Endothelial cell of umbilical vein (primary cell): ENCODE measurements around the gene PRDM8.

Source experiments
- CTCF ChIP-seq, 2 donors: IDR thresholded peaks; 1 replicate in 1 of 2; 2 replicates in 1 of 2; pipeline ENCODE4 v1.5.1; 2011; ENCODE audit warnings: low read length in 2 of 2, mild to moderate bottlenecking in 2 of 2, moderate library complexity in 2 of 2, control low read depth in 1 of 2, inconsistent platforms in 1 of 2, low read depth in 1 of 2; ENCODE audit not compliant: insufficient read depth in 1 of 2; ENCODE audit errors: extremely low read depth in 1 of 2
- EZH2 ChIP-seq: IDR thresholded peaks from 2 replicates; pipeline ENCODE4 v1.6.1; 2012; ENCODE audit warnings: borderline replicate concordance, low read depth, mild to moderate bottlenecking, moderate library complexity, low read length, inconsistent platforms; ENCODE audit not compliant: severe bottlenecking
- GATA2 ChIP-seq: IDR thresholded peaks from 2 replicates; pipeline ENCODE4 v1.7.0; 2011; ENCODE audit warnings: low read depth, mild to moderate bottlenecking, moderate library complexity, mixed read lengths, low read length; ENCODE audit not compliant: insufficient read length, insufficient read depth
- MYC ChIP-seq: IDR thresholded peaks from one replicate; pipeline ENCODE4 v1.6.1; 2011; ENCODE audit warnings: mild to moderate bottlenecking, low read depth, low read length
- POLR2A ChIP-seq: IDR thresholded peaks from 2 replicates; pipeline ENCODE4 v1.6.1; 2012; ENCODE audit warnings: low read depth, mild to moderate bottlenecking, control low read depth, low read length
- POLR2AphosphoS5 ChIP-seq: IDR thresholded peaks from 2 replicates; pipeline ENCODE4 v1.6.1; 2012; ENCODE audit warnings: low read depth, mild to moderate bottlenecking, control low read depth, low read length, moderate library complexity; ENCODE audit not compliant: insufficient read depth
- TF ChIP-seq, protein P1 (sequence below): IDR thresholded peaks from 2 replicates; pipeline ENCODE4 v1.6.1; 2011; ENCODE audit not compliant: insufficient read depth, insufficient read length

GRCh38 chr4:80187677-80188076, 9.6 kb upstream of the PRDM8 start:
- TF ChIP-seq CTCF (IDR thresholded peaks at IDR 0.05; ENCODE audit: extremely low read depth in 1 of 2, insufficient read depth in 1 of 2, low read depth in 1 of 2, low read length in 2 of 2) (no peak), POLR2A (no peak), GATA2 (no peak), EZH2 (no peak), POLR2AphosphoS5 (no peak), MYC (no peak)
- TF ChIP-seq, protein P1, sequence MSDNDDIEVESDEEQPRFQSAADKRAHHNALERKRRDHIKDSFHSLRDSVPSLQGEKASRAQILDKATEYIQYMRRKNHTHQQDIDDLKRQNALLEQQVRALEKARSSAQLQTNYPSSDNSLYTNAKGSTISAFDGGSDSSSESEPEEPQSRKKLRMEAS: no peak
